GM21529 (cell line): ENCODE data around the gene NAA25.
"Not testable (repeated sequence)": the region's sequence is repeated elsewhere in the genome, so short reads cannot be mapped to it uniquely, and the experiment has no call there.

Experiments used
- ATAC-seq: cut with Tn5 transposase; IDR thresholded peaks from one replicate; pipeline ENCODE4 v1.9.1; 2021; ENCODE audit not compliant: unreplicated experiment

The NAA25 gene

GRCh38 chr12:112116232-112117060, 7.9 kb upstream of the NAA25 start:
- ATAC-seq, result no peak

GRCh38 chr12:112115259-112116045, 6.9 kb upstream of the NAA25 start:
- ATAC-seq, result no peak

- ATAC-seq, result no peak
Measured at GRCh38 chr12:112112409-112113133, 4.0 kb upstream of the NAA25 start.

- no peak for ATAC-seq
Measured at GRCh38 chr12:112111931-112112330, 3.3 kb upstream of the NAA25 start.

- ATAC-seq, result not testable (repeated sequence)
Measured at GRCh38 chr12:112110787-112111662, 2.4 kb upstream of the NAA25 start.

GRCh38 chr12:112107306-112108201, 1.0 kb downstream of the NAA25 start:
- ATAC-seq, result no peak

- no peak for ATAC-seq
Measured at GRCh38 chr12:112105891-112106290, 2.7 kb downstream of the NAA25 start.

GRCh38 chr12:112103758-112104503, 4.7 kb downstream of the NAA25 start:
- no peak for ATAC-seq

GRCh38 chr12:112102746-112103145, 5.8 kb downstream of the NAA25 start:
- ATAC-seq, result not testable (repeated sequence)

- no peak for ATAC-seq
Measured at GRCh38 chr12:112102127-112102526, 6.5 kb downstream of the NAA25 start.

- ATAC-seq, result not testable (repeated sequence)
Measured at GRCh38 chr12:112100500-112100899, 8.1 kb downstream of the NAA25 start.

- no peak for ATAC-seq
Measured at GRCh38 chr12:112097641-112098040, 10.9 kb downstream of the NAA25 start.

GRCh38 chr12:112096667-112097066, 11.9 kb downstream of the NAA25 start:
- ATAC-seq, result no peak

GRCh38 chr12:112096070-112096469, 12.5 kb downstream of the NAA25 start:
- peak; percentile 89 for ATAC-seq

GRCh38 chr12:112091563-112091962, 17.0 kb downstream of the NAA25 start:
- no peak for ATAC-seq

- no peak for ATAC-seq
Measured at GRCh38 chr12:112087851-112088250, 20.7 kb downstream of the NAA25 start.

GRCh38 chr12:112087055-112087850, 21.3 kb downstream of the NAA25 start:
- no peak for ATAC-seq

- no peak for ATAC-seq
Measured at GRCh38 chr12:112066566-112066965, 42.0 kb downstream of the NAA25 start.
